Measurements from ENCODE around the gene BTG1. TPM values are rescaled to one million over a fixed set of nuclear protein-coding genes. Genes with fewer than 3 reads are reported as not detected.

The BTG1 gene
- total and polyA plus RNA-seq, 10 donors: 122 to 358 (median 238) TPM

DNA sequence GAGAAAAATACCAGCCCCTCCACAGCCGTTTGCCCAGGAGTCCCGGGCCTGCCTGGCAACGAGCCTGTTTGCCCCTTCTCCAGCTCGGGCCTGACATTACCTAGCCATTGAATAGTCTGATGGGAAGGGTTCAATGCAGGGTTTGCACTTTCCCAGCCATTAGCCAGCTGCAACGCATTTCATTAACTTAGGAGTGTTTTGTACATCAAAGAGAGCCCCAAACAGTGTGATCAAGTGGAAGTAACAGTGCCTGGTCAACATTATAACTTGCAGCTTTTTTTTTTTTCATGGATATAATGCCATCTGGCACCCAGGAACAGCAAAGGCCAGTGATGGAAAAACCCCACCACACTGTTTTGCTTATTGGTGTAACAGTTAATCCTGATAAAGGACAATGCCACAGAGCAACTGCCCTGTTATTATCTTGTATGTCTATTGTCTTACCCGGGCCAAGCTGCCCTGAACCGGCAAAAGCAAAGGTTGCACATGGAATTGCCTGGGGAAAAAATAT, 38.0 kb downstream of the BTG1 start:
- 69 to 83% (median 78%) methylated on average over 7 of the region's 7 CpGs for WGBS, 5 donors
- Histone ChIP-seq H3K27me3 (replicated peaks in 1 of 7) (no peaks in the 10 kb centered on the region), H3K27ac (peak overlapping the region in 2 of 8 donors; percentile 55 to 62)

DNA sequence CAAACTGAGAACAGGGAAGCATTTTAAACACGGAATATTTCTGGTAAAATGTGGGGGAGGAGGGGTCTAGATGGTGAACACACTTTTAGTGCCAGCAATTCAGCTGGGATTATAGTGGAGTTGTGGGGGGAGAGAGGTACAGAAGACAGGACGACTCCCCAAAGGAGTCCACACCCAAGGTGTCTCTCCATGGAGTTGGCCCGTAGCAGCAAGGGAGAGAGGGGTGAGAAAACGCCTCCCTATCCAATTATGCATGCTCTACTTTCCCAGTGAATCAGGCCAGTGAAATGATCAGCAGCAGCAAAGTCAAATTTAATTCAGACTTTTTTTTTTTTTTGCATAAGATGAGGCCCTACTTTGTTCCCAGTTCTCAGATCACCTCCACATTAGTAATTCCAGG, 38.6 kb downstream of the BTG1 start:
- Histone ChIP-seq H3K4me3 (no peak overlapping the region), H3K27ac (peak overlapping the region in 2 of 8 donors; percentile 63 to 79), H3K4me1 (peaks cover 0 to 65% (median 32%) of the 10 kb centered on the region in 6 donors), H3K27me3 (replicated peaks in 1 of 7) (no peaks in the 10 kb centered on the region), H3K9me3 (no peaks in the 10 kb centered on the region), H3K36me3 (no peaks in the 10 kb centered on the region)
- intact Hi-C loops (cut with DNase I; ENCODE audit: low total_unique reads): no loop called here
- TF ChIP-seq POLR2A (IDR thresholded peaks at IDR 0.05) (no peak), POLR2AphosphoS5 (IDR thresholded peaks at IDR 0.05) (no peak)
- TF ChIP-seq, protein P1, sequence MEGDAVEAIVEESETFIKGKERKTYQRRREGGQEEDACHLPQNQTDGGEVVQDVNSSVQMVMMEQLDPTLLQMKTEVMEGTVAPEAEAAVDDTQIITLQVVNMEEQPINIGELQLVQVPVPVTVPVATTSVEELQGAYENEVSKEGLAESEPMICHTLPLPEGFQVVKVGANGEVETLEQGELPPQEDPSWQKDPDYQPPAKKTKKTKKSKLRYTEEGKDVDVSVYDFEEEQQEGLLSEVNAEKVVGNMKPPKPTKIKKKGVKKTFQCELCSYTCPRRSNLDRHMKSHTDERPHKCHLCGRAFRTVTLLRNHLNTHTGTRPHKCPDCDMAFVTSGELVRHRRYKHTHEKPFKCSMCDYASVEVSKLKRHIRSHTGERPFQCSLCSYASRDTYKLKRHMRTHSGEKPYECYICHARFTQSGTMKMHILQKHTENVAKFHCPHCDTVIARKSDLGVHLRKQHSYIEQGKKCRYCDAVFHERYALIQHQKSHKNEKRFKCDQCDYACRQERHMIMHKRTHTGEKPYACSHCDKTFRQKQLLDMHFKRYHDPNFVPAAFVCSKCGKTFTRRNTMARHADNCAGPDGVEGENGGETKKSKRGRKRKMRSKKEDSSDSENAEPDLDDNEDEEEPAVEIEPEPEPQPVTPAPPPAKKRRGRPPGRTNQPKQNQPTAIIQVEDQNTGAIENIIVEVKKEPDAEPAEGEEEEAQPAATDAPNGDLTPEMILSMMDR (IDR thresholded peaks at IDR 0.05 in 8 of 11, conservative IDR thresholded peaks at IDR 0.05 in 3 of 11): no peak
- 81 to 96% (median 83%) methylated on average over 4 of the region's 4 CpGs for WGBS, 5 donors
- DNase-seq: no peak

More for the DNA sequence above, 38.0 kb downstream of the BTG1 start:
- intact Hi-C loops (cut with DNase I; ENCODE audit: low total_unique reads): no loop called here
- no peak for DNase-seq
- Histone ChIP-seq H3K4me1 (peaks cover 0 to 65% (median 32%) of the 10 kb centered on the region in 6 donors), H3K9me3 (no peaks in the 10 kb centered on the region), H3K4me3 (no peak overlapping the region), H3K36me3 (no peaks in the 10 kb centered on the region)
- TF ChIP-seq POLR2A (IDR thresholded peaks at IDR 0.05) (no peak), POLR2AphosphoS5 (IDR thresholded peaks at IDR 0.05) (no peak)

DNA sequence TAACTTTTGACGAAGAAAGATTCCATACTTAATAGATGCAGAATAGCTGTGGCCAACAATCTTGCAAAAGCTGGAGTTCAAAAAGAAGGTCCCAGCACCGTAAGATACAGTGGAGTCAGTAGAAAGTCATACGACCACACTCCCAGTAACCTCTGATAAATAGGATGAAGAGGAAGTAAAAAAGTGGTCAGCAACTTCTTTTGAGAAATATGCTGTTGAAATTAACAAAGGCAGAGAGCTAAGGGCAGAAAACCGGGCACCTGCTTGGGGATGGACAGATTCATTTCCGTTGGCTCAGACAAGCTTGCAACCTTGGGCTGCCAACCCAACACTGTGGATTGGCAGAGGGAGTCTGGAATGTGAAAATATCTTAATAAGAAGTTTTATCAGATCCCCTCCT, 40.0 kb downstream of the BTG1 start:
- intact Hi-C loops (cut with DNase I; ENCODE audit: low total_unique reads): no loop called here
- H3K27me3 ChIP-seq (replicated peaks in 1 of 7): no peaks in the 10 kb centered on the region
- peak overlapping the region in 6 of 8 donors; percentile 41 to 79 (median 66) for H3K27ac ChIP-seq
- no peak for DNase-seq
- no peaks in the 10 kb centered on the region for H3K9me3 ChIP-seq
- TF ChIP-seq POLR2AphosphoS5 (IDR thresholded peaks at IDR 0.05): no peak
- TF ChIP-seq, protein P1 (IDR thresholded peaks at IDR 0.05 in 8 of 11, conservative IDR thresholded peaks at IDR 0.05 in 3 of 11): no peak
- no peak for TF ChIP-seq POLR2A (IDR thresholded peaks at IDR 0.05)
- no peak overlapping the region for H3K4me3 ChIP-seq
- no peaks in the 10 kb centered on the region for H3K36me3 ChIP-seq
- H3K4me1 ChIP-seq: peaks cover 0 to 53% (median 29%) of the 10 kb centered on the region in 6 donors
- WGBS, 5 donors: 36 to 64% (median 61%) methylated on average over 5 of the region's 5 CpGs

DNA sequence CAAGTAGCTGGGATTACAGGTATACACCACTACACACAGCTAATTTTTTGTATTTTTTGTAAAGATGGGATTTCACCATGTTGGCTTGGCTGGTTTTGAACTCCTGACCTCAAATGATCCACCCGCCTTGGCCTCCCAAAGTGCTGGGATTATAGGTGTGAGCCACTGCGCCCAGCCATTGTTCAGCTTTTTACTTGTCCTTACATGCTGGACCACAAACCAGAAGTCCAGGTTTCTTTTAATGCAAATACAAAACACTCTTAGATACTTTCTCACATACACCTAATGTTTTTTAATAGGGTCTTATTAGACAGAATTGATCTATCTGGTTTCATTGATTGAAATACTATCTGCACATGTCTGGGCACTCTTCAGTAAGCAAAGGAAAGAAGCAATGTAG, 40.5 kb downstream of the BTG1 start:
- peaks cover 0 to 47% (median 27%) of the 10 kb centered on the region in 6 donors for H3K4me1 ChIP-seq

More for the DNA sequence above, 40.5 kb downstream of the BTG1 start:
- intact Hi-C loops (cut with DNase I; ENCODE audit: low total_unique reads): no loop called here
- H3K27ac ChIP-seq: peak overlapping the region in 6 of 8 donors; percentile 41 to 79 (median 66)
- 78 to 100% (median 94%) methylated on average over 2 of the region's 2 CpGs for WGBS, 5 donors
- peaks cover 0 to 5% (median 0%) of the 10 kb centered on the region in 8 donors for H3K9me3 ChIP-seq
- no peak for TF ChIP-seq POLR2A (IDR thresholded peaks at IDR 0.05)
- no peak for TF ChIP-seq POLR2AphosphoS5 (IDR thresholded peaks at IDR 0.05)
- TF ChIP-seq, protein P1 (IDR thresholded peaks at IDR 0.05 in 8 of 11, conservative IDR thresholded peaks at IDR 0.05 in 3 of 11): no peak
- DNase-seq: no peak
- no peak overlapping the region for H3K4me3 ChIP-seq
- no peaks in the 10 kb centered on the region for H3K36me3 ChIP-seq
- no peaks in the 10 kb centered on the region for H3K27me3 ChIP-seq (replicated peaks in 1 of 7)
